ENCODE data around the gene GALNT10.
A peak's percentile ranks its signal among the peaks of the same experiment; 100 is the strongest.

Gene GALNT10

DNA sequence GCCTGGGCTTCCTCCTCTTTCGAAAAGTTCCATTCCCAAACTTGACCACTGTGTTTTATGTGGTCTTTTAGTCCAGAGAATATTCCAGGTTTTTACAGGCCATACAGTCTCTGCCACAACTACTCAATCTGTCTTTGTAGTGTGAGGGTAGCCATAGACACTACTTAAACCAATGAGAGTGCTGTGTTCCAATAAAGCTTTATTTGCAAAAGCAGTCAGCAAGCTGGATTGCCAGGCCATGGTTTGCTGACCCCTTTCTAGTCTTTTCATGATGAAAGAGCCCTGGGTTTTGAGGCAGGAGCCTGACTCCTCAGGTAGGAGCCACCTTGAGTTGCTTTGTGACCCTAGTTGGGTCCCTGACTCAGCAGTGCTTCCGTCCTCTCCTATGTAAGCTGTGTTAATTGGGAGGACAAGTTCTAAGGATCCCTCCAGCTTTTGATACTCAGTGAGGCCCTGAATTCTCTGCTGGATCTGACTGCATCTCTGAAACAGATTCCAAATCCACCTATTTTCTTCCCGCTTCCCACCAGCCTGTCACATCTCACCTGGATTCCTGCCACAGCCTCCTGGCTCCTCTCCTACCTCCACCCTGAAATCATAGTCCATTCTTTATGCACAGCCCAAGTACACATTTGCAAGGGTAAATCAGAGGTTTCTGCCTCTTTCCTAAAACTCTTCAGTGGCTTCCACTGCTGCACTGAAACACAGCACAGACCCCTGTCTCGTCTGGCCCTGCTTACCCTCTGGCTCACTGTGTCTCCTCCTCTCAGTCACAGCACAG, 13.5 kb downstream of the GALNT10 start:
- no peak for DNase-seq

DNA sequence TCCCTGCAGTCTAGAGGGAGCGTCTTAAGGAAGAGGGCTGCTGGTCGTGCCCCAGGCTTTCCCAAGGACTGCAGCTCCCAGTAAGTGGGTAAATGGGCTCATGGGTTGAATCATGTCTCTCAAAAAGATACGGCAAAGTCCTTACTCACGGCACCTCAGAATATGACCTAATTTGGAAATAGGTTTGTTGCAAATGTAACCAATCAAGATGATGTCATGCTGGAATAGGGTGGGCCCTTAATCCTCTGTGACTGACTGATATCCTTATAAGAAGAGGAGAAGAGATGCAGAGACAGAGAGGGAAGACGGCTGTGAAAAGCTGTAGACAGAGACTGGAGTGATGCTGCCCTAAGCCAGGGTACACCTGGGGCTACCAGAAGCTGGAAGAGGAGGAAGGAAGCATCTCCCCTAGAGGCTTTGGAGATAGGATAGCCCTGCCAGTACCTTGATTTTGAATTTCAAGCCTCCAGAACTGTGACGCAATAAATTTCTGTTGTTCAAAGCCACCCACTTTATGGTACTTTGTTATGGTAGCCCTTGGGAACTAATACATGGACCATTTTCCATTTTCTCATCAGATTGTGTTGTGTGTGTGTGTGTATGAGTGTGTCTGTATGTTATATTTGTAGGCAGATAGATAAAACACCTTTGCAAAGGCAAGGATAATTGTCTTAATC, 15.0 kb downstream of the GALNT10 start:
- DNase-seq = no peak

DNA sequence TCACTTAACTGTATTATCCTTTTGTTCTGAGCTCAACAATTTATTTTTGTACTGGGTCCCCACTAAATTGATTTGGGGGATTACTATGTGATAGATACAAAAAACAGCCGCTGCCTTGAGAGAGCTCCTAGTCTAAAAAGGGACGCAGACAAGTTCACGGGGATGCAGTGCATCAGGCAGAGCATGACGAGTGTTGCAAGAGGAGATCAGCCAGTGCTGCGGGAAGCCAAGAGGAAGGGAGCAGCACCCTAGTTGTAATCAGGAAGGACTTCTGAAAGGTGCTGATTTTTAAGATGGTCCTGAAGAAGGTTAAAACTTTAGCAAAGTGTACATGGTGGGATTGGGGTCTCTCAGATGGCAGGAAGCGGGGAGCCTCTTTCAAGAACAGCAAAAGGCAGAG, 15.8 kb downstream of the GALNT10 start:
- DNase-seq = no peak

GRCh38 chr5:154207204-154207603, 16.7 kb downstream of the GALNT10 start:
- no peak for DNase-seq

DNA sequence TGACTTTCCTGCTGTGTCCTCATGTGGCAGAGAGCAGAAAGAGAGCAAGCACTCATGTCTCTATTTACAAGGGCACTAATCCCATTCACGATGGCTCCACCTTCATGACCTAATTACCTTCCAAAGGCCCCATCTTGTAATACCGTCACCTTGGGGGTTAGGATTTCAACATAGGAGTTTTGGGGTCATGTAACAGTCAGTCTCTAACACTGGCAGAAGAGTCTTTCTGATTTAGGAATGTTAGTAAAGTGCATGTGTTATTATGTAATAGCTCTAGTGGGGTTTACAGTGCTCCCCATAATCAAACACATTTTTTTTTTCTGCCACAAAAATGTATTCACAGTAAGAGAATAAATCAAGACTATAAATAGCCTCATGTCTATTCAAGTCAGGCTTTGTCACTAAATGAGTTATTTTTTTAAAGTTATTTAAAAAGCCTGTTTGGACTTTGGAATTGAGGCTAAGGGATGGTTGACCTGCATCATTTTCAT, 19.1 kb downstream of the GALNT10 start:
- DNase-seq = no peak

GRCh38 chr5:154210163-154210562, 19.6 kb downstream of the GALNT10 start:
- DNase-seq = no peak

- DNase-seq = no peak
Observed at GRCh38 chr5:154211641-154212390, 21.3 kb downstream of the GALNT10 start.

GRCh38 chr5:154213592-154213991, 23.1 kb downstream of the GALNT10 start:
- no peak for DNase-seq

DNA sequence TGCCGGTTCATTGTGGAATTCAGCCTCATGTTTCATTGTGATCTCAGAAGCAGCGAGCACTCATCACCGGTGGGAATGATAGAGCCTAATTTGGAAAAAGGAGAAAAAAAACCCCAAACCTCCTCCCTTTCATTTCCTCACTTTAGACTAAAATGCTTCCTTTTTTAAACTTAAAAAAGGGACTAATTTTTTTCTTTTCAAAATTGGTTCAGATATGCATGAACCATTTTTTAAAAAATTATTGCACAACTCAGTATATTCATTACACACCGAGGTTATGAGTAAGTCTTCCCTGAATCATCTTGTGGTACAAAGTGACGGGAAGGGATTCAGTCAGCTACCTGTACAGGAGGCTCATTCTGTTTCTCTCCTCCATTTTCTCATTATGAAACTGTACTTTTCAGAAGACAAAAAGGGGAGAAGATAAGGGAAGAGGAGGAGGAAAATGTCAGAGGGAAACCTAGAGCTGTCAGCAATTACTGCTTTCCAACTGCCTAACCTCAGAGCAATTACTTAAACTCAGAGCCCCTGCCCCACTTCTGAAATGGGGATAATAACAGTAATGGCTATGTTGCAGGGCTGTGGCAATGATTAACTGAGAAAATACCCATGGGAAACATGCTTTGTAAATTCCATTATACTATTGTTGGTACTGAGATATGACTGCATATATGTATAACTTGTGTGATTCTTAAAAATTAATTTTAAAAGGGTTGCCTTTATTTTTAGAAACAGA, 24.0 kb downstream of the GALNT10 start:
- DNase-seq = peak in 1 of 2 experiments; percentile 39

DNA sequence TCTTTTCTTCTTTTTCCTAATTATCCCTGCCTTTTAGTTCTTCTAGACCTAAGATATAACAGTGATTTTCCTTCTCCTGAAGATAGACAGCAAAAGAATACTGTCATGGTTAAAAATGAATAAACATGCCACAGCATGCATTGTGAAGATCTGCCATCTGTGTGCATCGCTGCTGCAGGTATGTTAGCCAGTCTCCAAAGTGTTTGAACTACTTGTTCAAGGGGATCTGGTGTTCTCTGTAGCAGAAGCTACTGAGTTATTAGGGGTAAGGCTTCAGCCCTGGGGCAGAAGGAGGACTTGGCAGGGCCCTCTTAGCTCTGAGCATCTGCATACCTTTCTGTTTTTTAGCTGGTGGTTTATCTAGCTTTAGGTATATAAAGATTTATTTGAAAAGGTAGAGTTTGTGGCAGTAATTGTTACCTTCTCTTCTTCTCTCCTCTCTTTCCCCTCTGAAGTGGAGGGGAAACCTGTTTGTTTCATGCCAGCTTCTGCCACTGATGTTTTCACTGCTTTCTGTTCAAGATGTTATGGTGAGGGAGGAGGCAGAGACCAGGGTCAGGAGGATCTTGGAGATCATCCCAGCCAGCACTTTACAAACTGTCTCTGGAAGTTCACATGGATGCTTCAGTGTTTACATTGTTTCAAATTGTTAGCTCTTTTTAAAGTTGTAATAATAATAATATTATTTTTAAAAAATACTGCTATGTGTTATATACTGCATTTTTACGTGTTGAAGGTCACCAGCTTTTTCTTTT, 25.2 kb downstream of the GALNT10 start:
- no peak for DNase-seq

- DNase-seq = no peak
Observed at GRCh38 chr5:154217462-154217861, 26.9 kb downstream of the GALNT10 start.

DNA sequence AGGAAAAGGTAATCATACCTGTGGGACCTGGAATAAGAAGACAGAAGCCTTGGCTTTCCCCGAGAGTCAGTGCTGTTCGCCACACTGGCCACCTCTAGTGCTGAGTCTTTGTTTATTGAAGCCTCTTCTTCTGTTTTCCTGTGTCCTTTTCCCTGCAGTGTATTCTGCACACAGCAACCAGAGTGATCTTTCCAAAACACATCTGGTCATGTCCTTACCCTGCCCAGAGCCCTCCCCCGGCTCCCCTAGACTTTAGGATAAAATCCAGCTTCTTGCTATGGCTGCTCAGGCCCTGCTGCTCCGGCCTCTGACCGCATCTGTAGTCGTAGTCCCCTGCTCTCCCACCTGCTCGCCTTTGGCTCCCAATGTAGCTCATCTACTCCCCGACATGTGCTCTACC, 28.3 kb downstream of the GALNT10 start:
- DNase-seq = no peak

DNA sequence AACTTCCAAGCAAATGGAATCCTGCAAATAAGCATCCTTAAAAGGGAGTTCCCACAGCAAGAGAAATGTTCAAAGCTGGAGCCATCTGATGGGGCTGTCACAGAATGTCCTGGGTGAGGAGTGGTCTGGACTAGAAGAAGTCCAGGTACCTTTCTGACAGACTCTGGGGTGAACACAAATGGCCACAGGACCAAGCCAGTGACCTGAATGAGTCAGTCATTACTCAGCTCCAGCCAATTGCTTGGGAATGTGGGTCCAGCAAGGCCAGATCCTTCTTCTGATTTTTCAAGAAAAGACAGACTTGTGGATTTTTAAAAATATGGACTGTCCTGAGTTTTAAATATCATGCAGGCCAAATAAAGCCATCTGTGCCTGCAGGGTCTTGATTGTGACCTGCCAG, 30.1 kb downstream of the GALNT10 start:
- DNase-seq = no peak

GRCh38 chr5:154221371-154221896, 30.9 kb downstream of the GALNT10 start:
- peak; percentile 52 to 62 for DNase-seq

- no peak for DNase-seq
Observed at GRCh38 chr5:154222414-154222813, 31.9 kb downstream of the GALNT10 start.

DNA sequence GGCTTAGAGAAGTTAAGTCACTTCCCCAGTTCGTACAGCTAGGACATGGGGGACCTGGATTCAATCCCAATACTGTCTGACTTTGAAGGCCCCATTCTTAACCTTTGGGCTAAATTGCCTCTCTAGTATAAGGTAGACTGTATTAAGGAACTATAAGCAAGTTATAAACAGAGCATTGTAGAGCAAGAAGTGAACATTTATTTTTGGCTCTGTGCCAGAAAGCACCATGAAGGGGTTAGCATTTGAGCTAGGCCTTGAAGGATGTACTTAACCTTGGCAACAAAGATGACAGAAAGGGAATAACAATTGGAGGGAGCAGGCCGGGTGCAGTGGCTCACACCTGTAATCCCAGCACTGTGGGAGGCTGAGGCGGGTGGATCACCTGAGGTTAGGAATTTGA, 32.8 kb downstream of the GALNT10 start:
- no peak for DNase-seq

GRCh38 chr5:154227090-154227489, 36.6 kb downstream of the GALNT10 start:
- DNase-seq = no peak

DNA sequence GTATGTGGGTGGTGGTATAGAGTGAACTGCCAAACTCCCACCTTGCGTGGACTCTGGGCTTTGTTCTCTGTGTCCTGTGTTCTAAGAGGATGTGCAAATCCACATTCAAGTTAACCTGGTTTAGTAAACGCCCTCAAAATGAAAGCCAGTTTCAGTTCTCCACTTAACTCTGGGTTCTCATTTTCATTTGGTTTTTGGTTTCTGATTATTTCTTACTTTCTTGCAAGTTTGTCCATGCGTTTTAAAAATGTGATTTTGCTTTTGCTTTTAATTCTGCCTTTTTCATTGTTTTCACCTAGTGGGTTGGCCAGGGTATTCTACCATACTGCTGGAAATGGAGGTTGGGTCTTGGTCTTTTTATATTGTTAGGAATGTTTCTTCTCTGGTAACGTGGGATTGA, 38.2 kb downstream of the GALNT10 start:
- DNase-seq = peak in 1 of 2 experiments; percentile 16

- peak in 1 of 2 experiments; percentile 12 for DNase-seq
Observed at GRCh38 chr5:154230526-154230925, 40.0 kb downstream of the GALNT10 start.

DNA sequence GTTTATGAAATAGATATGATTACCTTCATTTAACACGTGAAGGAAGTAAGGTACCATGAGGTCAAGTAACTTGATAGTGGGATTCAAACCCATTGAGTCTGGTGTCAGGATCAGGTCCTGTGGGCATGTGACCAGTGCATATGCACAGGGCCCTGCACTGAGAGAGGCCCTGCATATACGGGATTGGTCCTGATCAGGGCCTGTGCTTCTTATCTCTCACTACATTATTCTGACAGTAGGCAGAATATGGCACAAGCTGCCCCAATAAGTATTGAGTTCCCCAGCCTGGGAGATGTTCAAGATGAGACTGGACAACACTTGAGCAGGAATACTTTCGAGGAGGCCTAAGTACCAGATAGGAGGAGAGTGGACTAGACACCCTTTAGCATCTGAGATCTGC, 44.0 kb downstream of the GALNT10 start:
- DNase-seq = no peak

- DNase-seq = no peak
Observed at GRCh38 chr5:154236011-154236410, 45.5 kb downstream of the GALNT10 start.
